H9 (cell line): ENCODE results near the gene PTGDR2. TPM values are rescaled to one million over a fixed set of nuclear protein-coding genes. Genes with fewer than 3 reads are reported as not detected.

Experiments
- DNase-seq: peaks from one replicate; pipeline ENCODE4 v3.0.0-alpha.2; 2017
- H2AFZ ChIP-seq: one replicate; pipeline ENCODE4 v1.6.1; 2013; ENCODE audit warnings: mild to moderate bottlenecking, low read length, control low read depth, moderate library complexity
- H2AK5ac ChIP-seq: 2 replicates; pipeline ENCODE4 v1.6.1; 2013; ENCODE audit warnings: low read length, control low read depth, mixed read lengths; ENCODE audit not compliant: insufficient read length
- H2BK120ac ChIP-seq: one replicate; pipeline ENCODE4 v1.6.1; 2013; ENCODE audit warnings: low read depth, mild to moderate bottlenecking, low read length, control low read depth, inconsistent platforms; ENCODE audit not compliant: poor library complexity, severe bottlenecking
- H2BK12ac ChIP-seq: 2 replicates; pipeline ENCODE4 v1.6.1; 2013; ENCODE audit warnings: low read length, control low read depth, mixed read lengths, low read depth; ENCODE audit not compliant: insufficient read length
- H2BK15ac ChIP-seq: 2 replicates; pipeline ENCODE4 v1.6.1; 2013; ENCODE audit warnings: low read depth, low read length, control low read depth
- H2BK20ac ChIP-seq: one replicate; pipeline ENCODE4 v1.6.1; 2013; ENCODE audit warnings: low read depth, mild to moderate bottlenecking, low read length, control low read depth, inconsistent platforms; ENCODE audit not compliant: poor library complexity, severe bottlenecking
- H2BK5ac ChIP-seq: 2 replicates; pipeline ENCODE4 v1.6.1; 2013; ENCODE audit warnings: low read length, control low read depth, mixed read lengths; ENCODE audit not compliant: insufficient read length
- H3K14ac ChIP-seq: 2 replicates; pipeline ENCODE4 v1.6.1; 2013; ENCODE audit warnings: low read length, control low read depth; ENCODE audit not compliant: insufficient read depth
- H3K18ac ChIP-seq: 2 replicates; pipeline ENCODE4 v1.6.1; 2013; ENCODE audit warnings: low read depth, mild to moderate bottlenecking, mixed read lengths, low read length, control low read depth; ENCODE audit not compliant: insufficient read length
- H3K23ac ChIP-seq: 2 replicates; pipeline ENCODE4 v1.6.1; 2013; ENCODE audit warnings: low read length, control low read depth, mixed read lengths, low read depth; ENCODE audit not compliant: insufficient read length
- H3K23me2 ChIP-seq: 2 replicates; pipeline ENCODE4 v1.6.1; 2013; ENCODE audit warnings: low read depth, mild to moderate bottlenecking, mixed read lengths, low read length, control low read depth; ENCODE audit not compliant: insufficient read length, poor library complexity, severe bottlenecking
- H3K27ac ChIP-seq: 2 replicates; pipeline ENCODE4 v1.5.1; 2013; ENCODE audit warnings: low read length, control low read depth, mixed read lengths, low read depth; ENCODE audit not compliant: insufficient read length
- H3K27me3 ChIP-seq: 2 replicates; pipeline ENCODE4 v1.6.1; 2013; ENCODE audit warnings: low read length, control low read depth, inconsistent platforms; ENCODE audit not compliant: insufficient read depth
- H3K4ac ChIP-seq: 2 replicates; pipeline ENCODE4 v1.6.1; 2013; ENCODE audit warnings: low read depth, mild to moderate bottlenecking, control low read depth, inconsistent platforms, low read length, moderate library complexity
- H3K4me1 ChIP-seq: 2 replicates; pipeline ENCODE4 v1.6.1; 2013; ENCODE audit warnings: low read length, control low read depth, inconsistent platforms; ENCODE audit not compliant: insufficient read depth
- H3K4me2 ChIP-seq: 2 replicates; pipeline ENCODE4 v1.6.1; 2013; ENCODE audit warnings: low read length, control low read depth, mixed read lengths; ENCODE audit not compliant: insufficient read length, insufficient read depth
- H3K56ac ChIP-seq: 2 replicates; pipeline ENCODE4 v1.6.1; 2013; ENCODE audit warnings: low read depth, mild to moderate bottlenecking, mixed read lengths, low read length, control low read depth; ENCODE audit not compliant: insufficient read length
- H3K79me1 ChIP-seq: 2 replicates; pipeline ENCODE4 v1.6.1; 2013; ENCODE audit warnings: low read depth, mild to moderate bottlenecking, moderate library complexity, low read length, control low read depth, inconsistent platforms; ENCODE audit not compliant: insufficient read depth, poor library complexity, severe bottlenecking
- H3K79me2 ChIP-seq: 2 replicates; pipeline ENCODE4 v1.6.1; 2013; ENCODE audit warnings: low read length, control low read depth, inconsistent platforms; ENCODE audit not compliant: insufficient read depth
- H3K9ac ChIP-seq: 2 replicates; pipeline ENCODE4 v1.6.1; 2013; ENCODE audit warnings: low read length, control low read depth, mixed read lengths; ENCODE audit not compliant: insufficient read length; ENCODE audit errors: extremely low read depth
- H3K9me3 ChIP-seq: one replicate; pipeline ENCODE4 v1.6.1; 2013; ENCODE audit warnings: low read depth, low read length, inconsistent platforms; ENCODE audit not compliant: control insufficient read depth
- H3T11ph ChIP-seq: one replicate; pipeline ENCODE4 v1.6.1; 2013; ENCODE audit warnings: mild to moderate bottlenecking, low read length, control low read depth, inconsistent platforms
- H4K20me1 ChIP-seq: one replicate; pipeline ENCODE4 v1.6.1; 2013; ENCODE audit not compliant: control insufficient read depth, insufficient read length, insufficient read depth
- H4K5ac ChIP-seq: 2 replicates; pipeline ENCODE4 v1.6.1; 2013; ENCODE audit warnings: low read depth, mild to moderate bottlenecking, mixed read lengths, low read length, control low read depth; ENCODE audit not compliant: insufficient read length
- H4K8ac ChIP-seq: replicated peaks from 2 replicates; pipeline ENCODE4 v1.6.1; 2013; ENCODE audit warnings: low read length, control low read depth, mixed read lengths, low read depth; ENCODE audit not compliant: insufficient read length
- H4K91ac ChIP-seq: 2 replicates; pipeline ENCODE4 v1.6.1; 2013; ENCODE audit warnings: low read depth, mild to moderate bottlenecking, moderate library complexity, mixed read lengths, low read length, control low read depth; ENCODE audit not compliant: insufficient read length
- H3K27ac Mint-ChIP-seq, 3 experiments: 2 replicates in 2 of 3; 3 replicates in 1 of 3; pipeline ENCODE4 v1.8.0; 2020 to 2021; ENCODE audit warnings: mixed read lengths in 3 of 3, mild to moderate bottlenecking in 1 of 3, moderate library complexity in 1 of 3
- H3K27me3 Mint-ChIP-seq: 2 replicates; pipeline ENCODE4 v1.8.0; 2021; ENCODE audit warnings: low read depth, mild to moderate bottlenecking, moderate library complexity, mixed read lengths
- H3K36me3 Mint-ChIP-seq, 3 experiments: 2 replicates in 2 of 3; 3 replicates in 1 of 3; pipeline ENCODE4 v1.8.0; 2020 to 2021; ENCODE audit warnings: low read depth in 3 of 3, mixed read lengths in 3 of 3; ENCODE audit not compliant: insufficient read depth in 1 of 3
- H3K4me1 Mint-ChIP-seq, 2 experiments: 2 replicates each; pipeline ENCODE4 v1.8.0; 2020; ENCODE audit warnings: mixed read lengths in 2 of 2
- H3K4me3 Mint-ChIP-seq, 2 experiments: 2 replicates in 1 of 2; 3 replicates in 1 of 2; pipeline ENCODE4 v1.8.0; 2020 to 2021; ENCODE audit warnings: mild to moderate bottlenecking in 2 of 2, mixed read lengths in 2 of 2, moderate library complexity in 1 of 2
- H3K9me3 Mint-ChIP-seq, 2 experiments: 2 replicates in 1 of 2; 3 replicates in 1 of 2; pipeline ENCODE4 v1.8.0; 2020; ENCODE audit warnings: mild to moderate bottlenecking in 2 of 2, mixed read lengths in 2 of 2, moderate library complexity in 1 of 2
- WGBS: extraction: QIAGEN DNeasy Blood & Tissue Kit; methylation state at CpG from one replicate; pipeline ENCODE4 v1.1.7; 2013; ENCODE audit warnings: missing lambda C conversion rate, low lambda C conversion rate, mixed read lengths; ENCODE audit not compliant: insufficient read length; ENCODE audit errors: extremely low coverage; 5-methylcytosine and 5-hydroxymethylcytosine counted together
- total RNA-seq: library from RNA; stranded (reverse); gene quantifications from 2 replicates; pipeline ENCODE4 v1.2.1, GENCODE V29; 2021
- TF ChIP-seq, protein P1 (sequence below): fragments of 200-600 bp; sonication (generic); conservative IDR thresholded peaks from 3 replicates; pipeline ENCODE4 v1.8.0; 2021; ENCODE audit warnings: antibody characterized with exemption, mild to moderate bottlenecking

The PTGDR2 gene
- total RNA-seq, 1 experiment from 2014 or later = not detected

DNA sequence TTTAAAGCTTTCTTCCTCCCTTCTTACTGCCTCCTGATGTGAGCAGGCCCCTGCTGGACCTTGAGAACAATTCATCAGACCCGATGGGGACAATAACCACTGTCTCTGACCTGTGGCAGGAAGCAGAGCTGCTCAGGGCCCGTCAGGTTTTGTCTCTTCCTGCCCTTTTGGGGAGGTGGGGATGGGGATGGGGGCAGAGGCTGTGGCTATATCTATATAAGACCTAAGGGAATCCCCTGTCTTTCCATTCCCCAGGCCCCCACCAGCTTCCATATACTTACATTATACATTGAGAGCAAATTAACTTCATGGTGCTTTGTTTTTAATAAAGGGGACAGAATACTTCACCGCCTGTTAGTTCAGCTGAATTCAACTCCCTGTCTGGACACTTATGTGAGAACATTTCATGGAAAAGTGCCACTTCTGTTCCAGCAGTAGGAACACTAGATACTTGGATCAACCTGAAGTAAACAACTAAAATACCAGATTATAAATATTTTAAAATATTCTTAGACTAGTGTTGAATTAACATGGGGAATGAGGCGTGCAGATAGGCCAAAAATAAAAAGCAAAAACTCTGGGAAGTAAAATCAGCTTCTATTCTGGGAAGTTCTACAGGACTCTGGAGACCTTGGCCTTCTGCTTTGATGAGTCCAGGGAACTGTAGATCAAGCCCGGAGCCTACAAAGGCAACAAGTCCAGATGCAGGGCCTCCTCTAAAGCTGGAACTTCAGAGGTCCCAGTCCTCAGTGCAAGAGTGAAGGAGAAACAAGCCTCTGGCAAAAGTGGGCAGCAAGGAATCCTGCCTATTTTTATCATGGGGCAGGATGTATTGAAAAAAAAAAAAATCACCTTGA lies 22.7 kb upstream of the PTGDR2 start:
- Mint-ChIP-seq H3K9me3 (no peaks in the 10 kb centered on the region), H3K4me1 (peaks cover 1 to 2% of the 10 kb centered on the region in 2 experiments; a peak in 2 of 4 replicates), H3K27me3 (no peaks in the 10 kb centered on the region), H3K36me3 (peaks cover 0 to 16% (median 2%) of the 10 kb centered on the region in 3 experiments; a peak in 3 of 7 replicates), H3K27ac (no peak overlapping the region), H3K4me3 (no peak overlapping the region)
- Histone ChIP-seq H3K9ac (no peak overlapping the region), H3K27me3 (no peaks in the 10 kb centered on the region), H2AFZ (no peak overlapping the region), H4K91ac (no peak overlapping the region), H2BK20ac (no peak overlapping the region), H3K79me2 (no peaks in the 10 kb centered on the region), H3K4ac (no peak overlapping the region), H3T11ph (no peak overlapping the region), H3K4me2 (no peak overlapping the region), H3K23ac (no peak overlapping the region), H2BK120ac (no peak overlapping the region), H3K18ac (no peak overlapping the region), H2BK5ac (no peak overlapping the region), H3K56ac (no peak overlapping the region), H2BK12ac (no peak overlapping the region), H3K23me2 (no peaks in the 10 kb centered on the region), H3K14ac (no peak overlapping the region), H2BK15ac (no peak overlapping the region), H3K4me1 (no peaks in the 10 kb centered on the region), H4K5ac (no peak overlapping the region), H3K9me3 (no peaks in the 10 kb centered on the region), H3K79me1 (no peaks in the 10 kb centered on the region), H3K27ac (no peak overlapping the region), H2AK5ac (no peak overlapping the region), H4K20me1 (peaks cover 2% of the 10 kb centered on the region), H4K8ac (no peak overlapping the region)
- WGBS = no CpG with 5 or more reads among the region's 5 CpGs
- DNase-seq = no peak
- TF ChIP-seq, protein P1, sequence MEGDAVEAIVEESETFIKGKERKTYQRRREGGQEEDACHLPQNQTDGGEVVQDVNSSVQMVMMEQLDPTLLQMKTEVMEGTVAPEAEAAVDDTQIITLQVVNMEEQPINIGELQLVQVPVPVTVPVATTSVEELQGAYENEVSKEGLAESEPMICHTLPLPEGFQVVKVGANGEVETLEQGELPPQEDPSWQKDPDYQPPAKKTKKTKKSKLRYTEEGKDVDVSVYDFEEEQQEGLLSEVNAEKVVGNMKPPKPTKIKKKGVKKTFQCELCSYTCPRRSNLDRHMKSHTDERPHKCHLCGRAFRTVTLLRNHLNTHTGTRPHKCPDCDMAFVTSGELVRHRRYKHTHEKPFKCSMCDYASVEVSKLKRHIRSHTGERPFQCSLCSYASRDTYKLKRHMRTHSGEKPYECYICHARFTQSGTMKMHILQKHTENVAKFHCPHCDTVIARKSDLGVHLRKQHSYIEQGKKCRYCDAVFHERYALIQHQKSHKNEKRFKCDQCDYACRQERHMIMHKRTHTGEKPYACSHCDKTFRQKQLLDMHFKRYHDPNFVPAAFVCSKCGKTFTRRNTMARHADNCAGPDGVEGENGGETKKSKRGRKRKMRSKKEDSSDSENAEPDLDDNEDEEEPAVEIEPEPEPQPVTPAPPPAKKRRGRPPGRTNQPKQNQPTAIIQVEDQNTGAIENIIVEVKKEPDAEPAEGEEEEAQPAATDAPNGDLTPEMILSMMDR = no peak
